Activated CD8-positive, alpha-beta memory T cell treated with anti-CD3 and anti-CD28 coated beads for 48 hours (primary cell): Measurements from ENCODE around the gene PDE9A.
"Not testable (repeated sequence)": the region's sequence is repeated elsewhere in the genome, so short reads cannot be mapped to it uniquely, and the experiment has no call there.

Source experiments
- DNase-seq, 3 experiments: peaks; one replicate each; pipeline ENCODE4 v3.0.0-alpha.2; 2020; ENCODE audit warnings: low read depth in 2 of 3, low spot score in 2 of 3

PDE9A gene

GRCh38 chr21:42624095-42624790, 29.2 kb upstream of the PDE9A start:
- no peak for DNase-seq

- DNase-seq = no peak
Observed at GRCh38 chr21:42624936-42625335, 28.5 kb upstream of the PDE9A start.

DNA sequence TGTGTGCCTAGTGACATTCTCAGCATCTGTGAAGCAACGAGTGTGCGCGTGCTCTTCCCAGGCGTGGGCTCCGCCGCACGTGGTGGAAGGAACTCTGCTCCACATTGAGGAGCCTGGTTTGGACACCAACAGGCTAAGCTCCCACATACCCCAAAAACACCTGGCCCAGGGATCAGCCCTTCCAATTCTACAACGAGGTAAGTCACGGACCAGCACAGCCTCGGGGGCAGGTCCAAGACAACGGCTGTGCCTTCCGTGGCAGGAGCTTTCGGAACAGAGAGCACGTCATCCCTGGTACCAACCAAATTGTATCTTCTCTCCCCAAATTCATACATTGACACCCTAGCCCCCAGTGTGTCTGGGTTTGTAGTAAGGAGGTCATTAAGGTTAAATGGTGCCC, 27.2 kb upstream of the PDE9A start:
- no peak for DNase-seq

DNA sequence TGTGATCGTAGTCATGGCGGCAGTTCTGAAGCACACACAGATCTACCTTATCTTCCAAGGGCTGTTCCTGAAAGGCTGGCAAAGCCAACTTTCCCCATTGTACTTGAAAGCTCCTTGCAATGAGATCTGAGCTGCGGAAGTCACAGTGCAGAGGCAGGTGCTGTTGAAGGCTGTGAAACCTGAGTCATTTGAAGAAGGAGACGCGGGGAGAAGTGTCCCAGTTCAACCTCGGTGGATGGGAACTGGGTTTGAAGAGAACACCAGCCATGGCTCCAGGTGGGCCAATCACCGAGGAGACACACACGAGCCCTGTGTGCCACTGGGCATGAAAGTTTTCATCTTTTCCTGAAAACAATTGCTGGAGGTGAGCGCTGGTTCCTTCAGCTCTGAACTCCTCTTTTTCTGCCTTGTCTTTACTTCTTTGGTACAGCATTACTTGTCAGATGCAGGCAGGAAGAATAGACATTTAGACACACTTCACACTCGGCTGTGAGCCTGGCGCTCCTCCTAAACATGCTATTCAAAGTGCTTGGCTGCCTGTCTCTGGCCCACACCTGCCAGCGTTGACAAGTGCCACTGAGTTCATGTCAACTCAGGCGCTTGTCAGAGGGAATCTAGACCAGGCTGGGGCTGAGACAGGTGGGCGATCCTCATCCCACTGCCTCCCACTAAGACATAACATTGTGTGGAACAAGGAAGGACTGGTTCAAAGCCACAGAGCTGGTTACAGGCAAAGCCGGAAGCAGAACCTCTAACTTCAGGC, 25.7 kb upstream of the PDE9A start:
- no peak for DNase-seq

- DNase-seq = not testable (repeated sequence)
Observed at GRCh38 chr21:42628466-42629061, 24.9 kb upstream of the PDE9A start.

- DNase-seq = no peak
Observed at GRCh38 chr21:42629933-42630589, 23.4 kb upstream of the PDE9A start.

GRCh38 chr21:42630626-42631025, 22.8 kb upstream of the PDE9A start:
- DNase-seq = no peak

GRCh38 chr21:42631142-42631541, 22.3 kb upstream of the PDE9A start:
- DNase-seq = no peak

GRCh38 chr21:42632336-42632751, 21.1 kb upstream of the PDE9A start:
- no peak for DNase-seq

- no peak for DNase-seq
Observed at GRCh38 chr21:42632771-42633690, 20.4 kb upstream of the PDE9A start.

- DNase-seq = no peak
Observed at GRCh38 chr21:42633858-42634257, 19.6 kb upstream of the PDE9A start.

GRCh38 chr21:42635848-42636519, 17.4 kb upstream of the PDE9A start:
- DNase-seq = no peak

- DNase-seq = no peak
Observed at GRCh38 chr21:42636520-42637266, 16.7 kb upstream of the PDE9A start.

GRCh38 chr21:42637267-42638041, 16.0 kb upstream of the PDE9A start:
- DNase-seq = no peak

- DNase-seq = no peak
Observed at GRCh38 chr21:42638266-42638863, 15.1 kb upstream of the PDE9A start.

DNA sequence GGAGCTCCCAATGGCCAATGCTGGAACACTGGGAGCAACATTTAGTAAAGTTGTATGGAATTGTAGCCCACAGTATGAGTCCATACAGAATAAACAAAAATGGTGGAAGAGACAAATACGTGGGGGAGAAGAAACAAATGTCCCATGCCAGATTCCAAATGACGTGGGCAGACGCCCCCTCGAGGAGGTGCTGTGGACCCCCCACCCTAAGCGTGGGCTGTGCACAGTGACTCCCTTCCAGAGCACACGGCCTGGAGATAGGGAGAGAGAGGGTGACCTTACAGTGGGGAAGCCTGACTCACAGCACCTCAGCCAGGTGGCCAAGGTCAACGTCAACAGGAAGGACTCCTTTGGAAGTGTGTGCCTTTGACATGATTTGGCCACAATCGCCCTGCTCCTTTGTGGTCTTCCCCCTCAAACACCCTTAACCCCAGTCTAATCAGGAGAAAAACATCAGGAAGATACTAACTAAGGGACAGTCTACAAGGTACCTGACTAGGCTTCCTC, 13.7 kb upstream of the PDE9A start:
- no peak for DNase-seq

DNA sequence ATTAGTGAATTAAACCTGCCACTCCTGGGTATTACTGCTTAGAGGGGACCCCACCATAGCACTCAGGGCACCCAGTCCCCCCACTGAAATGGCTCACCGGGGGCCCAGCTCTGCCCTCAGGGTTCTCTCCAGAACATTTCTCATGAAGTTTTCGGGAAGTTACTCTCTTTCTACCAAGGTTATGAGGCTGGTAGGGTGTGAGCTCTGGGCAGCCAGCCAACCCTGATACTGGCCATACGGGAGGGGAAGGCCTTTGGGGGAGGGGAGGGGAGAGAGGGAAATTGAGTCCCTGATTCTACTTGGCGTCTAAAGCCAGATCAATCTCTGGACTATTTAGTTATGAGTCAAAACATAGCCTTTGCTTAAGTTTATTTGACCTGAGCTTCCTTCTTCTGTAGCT, 12.9 kb upstream of the PDE9A start:
- DNase-seq = no peak
